H1 (cell line): Measurements from ENCODE around the gene MAPK8IP3. TPM values are rescaled to one million over a fixed set of nuclear protein-coding genes. Genes with fewer than 3 reads are reported as not detected.

ENCODE experiments used
- CHD7 ChIP-seq: fragments of 300-600 bp; sonication (generic); IDR thresholded peaks from 2 replicates; pipeline ENCODE4 v1.7.1; 2012; ENCODE audit warnings: low read length, moderate library complexity, mild to moderate bottlenecking, inconsistent platforms; ENCODE audit not compliant: insufficient replicate concordance
- CREB1 ChIP-seq: IDR thresholded peaks from 2 replicates; pipeline ENCODE4 v1.6.1; 2012; ENCODE audit warnings: inconsistent platforms
- CTBP2 ChIP-seq: IDR thresholded peaks from 2 replicates; pipeline ENCODE4 v1.7.0; 2011; ENCODE audit warnings: borderline replicate concordance, mild to moderate bottlenecking, moderate library complexity, mixed read lengths, low read length; ENCODE audit not compliant: insufficient read depth, insufficient read length
- NANOG ChIP-seq: IDR thresholded peaks from 2 replicates; pipeline ENCODE4 v1.6.1; 2011; ENCODE audit warnings: low read length, low read depth, mild to moderate bottlenecking, inconsistent platforms; ENCODE audit not compliant: insufficient read depth, poor library complexity, severe bottlenecking
- NRF1 ChIP-seq: IDR thresholded peaks from 2 replicates; pipeline ENCODE4 v1.6.1; 2011; ENCODE audit warnings: mild to moderate bottlenecking, low read depth, low read length, improper control_type of control experiment
- RAD21 ChIP-seq, 2 experiments: IDR thresholded peaks in 1 of 2; conservative IDR thresholded peaks in 1 of 2; 2 replicates each; pipeline ENCODE4 v1.6.1; 2011; ENCODE audit warnings: low read depth in 2 of 2, low read length in 2 of 2, improper control_type of control experiment in 1 of 2, inconsistent platforms in 1 of 2, mild to moderate bottlenecking in 1 of 2, moderate library complexity in 1 of 2
- RNF2 ChIP-seq: fragments of 200-900, 300-1000 bp; sonication (generic); IDR thresholded peaks from 2 replicates; pipeline ENCODE4 v1.7.1; 2016; ENCODE audit warnings: borderline replicate concordance, low read depth, mild to moderate bottlenecking, antibody characterized with exemption, low read length; ENCODE audit not compliant: poor library complexity, severe bottlenecking; ENCODE audit errors: missing control alignments
- SRF ChIP-seq: IDR thresholded peaks from 2 replicates; pipeline ENCODE4 v1.6.1; 2011; ENCODE audit warnings: mild to moderate bottlenecking, low read depth, low read length, moderate library complexity
- polyA plus RNA-seq, 7 experiments: library from polyadenylated mRNA; depleted of rRNA in 3 of 7; stranded (reverse) in 5 of 7; unstranded in 2 of 7; fragments of >200 nt in 5 of 7; fragments of 200-250 nt in 2 of 7; gene quantifications; 1 replicate in 5 of 7; 2 replicates in 1 of 7; 4 replicates in 1 of 7; pipeline versions ENCODE4 v1.2.1 to v1.2.3, GENCODE V29; 2011 to 2013; ENCODE audit warnings: missing spikeins in 2 of 7, mixed read lengths in 2 of 7
- total RNA-seq: library from RNA; stranded (reverse); fragmentation: NEBNext Ultra II Directional; extraction: Animal tissue kit (Norgen Biotek cat#: 25700); gene quantifications from 2 replicates; pipeline ENCODE4 v1.2.1, GENCODE V29; 2021

MAPK8IP3 gene
- total and polyA plus RNA-seq, 2 of the 8 experiments (the other 6 are each of a cell fraction or from before 2014, with no cell fraction given): 16.9 to 43.4 TPM

GRCh38 chr16:1763521-1764511 lies 57.8 kb downstream of the MAPK8IP3 start (continued):
- TF ChIP-seq RAD21 (IDR thresholded peaks at IDR 0.05 in 1 of 2, conservative IDR thresholded peaks at IDR 0.05 in 1 of 2; ENCODE audit: low read depth in 2 of 2, low read length in 2 of 2): peak; percentile 71 to 75
- no peak for TF ChIP-seq SRF
- no peak for TF ChIP-seq NANOG
- 0 out of 2 replicates have a peak, but pooled peaks have one; percentile 42 for TF ChIP-seq CREB1
- TF ChIP-seq RNF2: peak; percentile 51
- no peak for TF ChIP-seq CTBP2
- no peak for TF ChIP-seq NRF1
- TF ChIP-seq CHD7: no peak
